HuH-7 (cell line): ENCODE measurements around the gene PNKP.

Experiments
- DNase-seq: peaks from one replicate; pipeline ENCODE4 v3.0.0; 2011; ENCODE audit warnings: low spot score

Gene PNKP

DNA sequence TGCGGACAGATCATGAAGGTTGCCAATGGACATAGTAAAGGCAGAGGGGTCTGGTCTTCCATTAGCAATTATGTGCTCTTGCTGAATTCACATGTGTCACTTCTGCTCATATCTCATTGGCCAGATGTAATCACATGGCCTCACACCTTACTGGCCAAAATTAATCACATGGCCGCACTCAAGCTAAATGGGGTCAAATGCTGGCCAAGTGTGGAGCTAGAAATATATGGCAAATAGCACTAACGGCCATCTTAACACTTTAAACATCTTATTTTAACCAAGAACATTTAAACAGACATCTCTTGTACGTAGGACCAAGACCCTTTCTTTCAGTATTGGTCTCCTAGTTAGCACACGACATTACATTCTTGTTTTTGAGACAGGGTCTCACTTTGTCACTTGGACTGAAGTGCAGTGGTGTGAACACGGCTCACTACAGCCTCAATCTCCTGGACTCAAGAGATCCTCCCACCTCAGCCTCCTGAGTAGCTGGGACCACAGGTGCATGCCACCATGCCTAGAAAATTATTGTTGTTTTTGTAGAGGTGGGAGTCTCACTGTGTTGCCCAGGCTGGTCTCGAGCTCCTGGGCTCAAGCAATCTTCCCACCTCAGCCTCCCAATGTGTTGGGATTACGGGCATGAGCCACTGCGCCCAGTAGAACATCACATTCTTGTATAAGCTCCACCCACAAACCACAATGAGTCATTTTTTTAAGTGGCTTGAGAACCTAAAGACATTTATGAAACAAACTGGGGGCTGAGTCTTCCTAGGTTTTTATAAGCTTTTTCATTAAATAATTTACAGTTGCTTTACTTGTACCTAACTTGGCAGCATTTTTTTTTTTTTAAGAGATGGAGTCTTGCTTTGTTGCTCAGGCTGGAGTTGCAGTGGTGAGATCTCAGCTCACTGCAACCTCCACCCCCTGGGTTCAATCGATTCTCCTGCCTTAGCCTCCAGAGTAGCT is 19.4 kb downstream of the PNKP start:
- DNase-seq, result no peak

DNA sequence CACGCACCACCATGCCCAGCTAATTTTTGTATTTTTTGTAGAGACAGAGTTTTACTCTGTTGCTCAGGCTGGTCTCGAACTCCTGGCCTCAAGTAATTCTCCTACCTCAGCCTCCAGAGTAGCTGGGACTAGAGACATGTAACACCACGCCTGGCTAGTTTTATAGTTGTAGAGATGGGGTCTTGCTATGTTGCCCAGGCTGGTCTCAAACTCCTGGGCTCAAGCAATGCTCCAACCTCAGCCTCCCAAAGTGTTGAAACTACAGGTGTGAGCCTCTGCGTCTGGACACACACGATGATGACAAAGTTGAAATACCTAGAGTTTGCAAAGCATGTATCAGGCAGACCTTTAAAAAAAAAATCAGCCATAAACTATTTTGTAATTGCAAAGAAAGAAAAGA is 21.0 kb downstream of the PNKP start:
- DNase-seq, result no peak

DNA sequence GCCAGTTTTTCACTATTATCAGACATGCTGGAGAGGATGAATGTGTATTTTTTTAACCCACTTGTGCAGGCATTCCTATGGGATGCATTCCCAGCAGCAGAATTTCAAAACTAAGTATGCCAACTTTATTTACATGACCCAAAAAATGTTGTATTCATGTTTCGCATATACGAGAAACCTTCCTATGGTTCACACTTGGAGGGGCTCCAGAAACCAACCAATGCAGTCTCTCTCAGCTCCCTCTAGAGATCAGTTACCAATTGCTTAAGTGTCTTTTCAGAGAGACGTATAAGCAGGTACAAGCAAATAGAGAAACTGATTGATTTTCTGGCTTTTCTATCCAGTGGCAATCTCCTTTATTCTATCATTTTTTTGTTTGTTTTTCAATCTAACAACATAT is 22.0 kb downstream of the PNKP start:
- DNase-seq, result no peak

- DNase-seq, result peak; percentile 38
These were observed 23.0 kb downstream of the PNKP start for GRCh38 chr19:49844138-49845095.

- DNase-seq, result no peak
These were observed 24.1 kb downstream of the PNKP start for GRCh38 chr19:49843265-49843664.

- DNase-seq, result no peak
These were observed 26.6 kb downstream of the PNKP start for GRCh38 chr19:49840736-49841249.

DNA sequence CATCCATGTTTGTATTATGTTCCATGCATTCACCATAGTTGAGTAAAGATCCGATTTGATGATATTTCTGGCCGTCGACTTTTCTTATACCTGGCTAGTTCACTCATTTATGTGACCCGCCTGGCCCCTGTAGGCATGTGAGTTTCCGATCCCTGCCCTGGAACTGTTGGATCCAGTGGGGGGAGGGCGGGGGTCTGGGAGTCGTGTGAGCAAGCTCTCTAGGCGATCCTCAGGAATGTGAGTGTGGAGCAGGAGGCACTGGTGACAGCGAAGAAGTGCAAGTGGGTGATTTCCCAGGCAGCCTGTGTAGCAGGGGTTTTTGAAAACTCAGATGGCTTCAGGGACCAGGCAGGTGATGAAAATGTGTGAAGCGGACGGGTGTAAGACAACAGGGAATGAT is 27.1 kb downstream of the PNKP start:
- DNase-seq, result no peak

GRCh38 chr19:49839713-49840112 is 27.7 kb downstream of the PNKP start:
- no peak for DNase-seq

GRCh38 chr19:49838885-49839588 is 28.3 kb downstream of the PNKP start:
- no peak for DNase-seq

DNA sequence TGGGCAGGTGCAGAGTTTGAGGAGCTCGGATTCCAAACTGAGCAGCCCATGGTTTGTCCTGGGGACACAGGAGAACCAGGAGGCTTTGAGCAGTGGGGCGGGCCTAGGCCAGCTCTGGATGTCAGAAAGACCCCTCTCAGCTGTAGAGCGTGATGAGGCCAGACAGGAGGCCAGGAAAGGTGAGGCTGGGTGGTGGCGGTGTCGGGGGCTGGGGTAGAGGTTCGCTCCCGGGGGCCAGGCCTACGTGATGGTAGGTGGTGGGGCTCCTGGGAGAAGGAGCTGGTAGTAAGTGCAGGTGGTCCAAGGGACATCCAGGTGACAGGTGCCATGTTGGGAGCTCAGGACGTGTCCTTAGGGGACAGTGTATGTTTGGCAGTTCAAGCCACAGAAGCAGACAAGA is 30.0 kb downstream of the PNKP start:
- DNase-seq, result no peak

DNA sequence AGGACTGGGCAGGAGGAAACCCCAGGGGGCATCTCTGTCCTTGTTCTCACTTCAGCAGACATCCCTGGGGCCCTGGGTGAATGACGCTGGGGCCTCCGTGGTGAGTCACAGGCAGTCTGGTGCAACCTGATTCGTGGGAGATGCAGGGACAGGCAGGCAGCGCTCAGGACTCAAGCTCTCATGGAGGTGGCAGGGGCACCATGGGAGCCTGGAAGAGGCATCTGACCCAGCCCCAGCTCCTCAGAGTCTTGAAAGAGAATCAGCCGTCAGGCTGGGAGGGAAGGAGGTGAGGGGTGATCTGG is 30.4 kb downstream of the PNKP start:
- no peak for DNase-seq

- DNase-seq, result no peak
These were observed 31.0 kb downstream of the PNKP start for GRCh38 chr19:49836176-49837008.

DNA sequence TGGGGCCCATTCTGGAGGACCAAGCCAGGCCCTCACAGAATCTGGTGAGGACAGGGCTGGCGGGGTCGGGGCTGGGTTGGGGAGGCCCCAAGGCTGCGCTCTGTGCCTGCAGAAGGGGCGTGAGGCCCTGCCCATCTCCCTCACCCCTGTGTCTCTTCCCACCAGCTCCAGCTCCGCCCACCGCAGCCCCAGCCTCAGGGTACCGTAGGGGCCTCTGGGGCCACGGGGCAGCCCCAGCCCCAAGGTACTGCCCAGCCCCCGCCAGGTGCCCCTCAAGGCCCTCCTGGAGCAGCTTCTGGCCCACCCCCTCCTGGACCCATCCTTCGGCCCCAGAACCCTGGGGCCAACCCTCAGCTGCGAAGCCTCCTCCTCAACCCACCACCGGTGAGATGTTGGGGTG is 31.8 kb downstream of the PNKP start:
- no peak for DNase-seq

- no peak for DNase-seq
These were observed 33.8 kb downstream of the PNKP start for GRCh38 chr19:49833599-49833998.

DNA sequence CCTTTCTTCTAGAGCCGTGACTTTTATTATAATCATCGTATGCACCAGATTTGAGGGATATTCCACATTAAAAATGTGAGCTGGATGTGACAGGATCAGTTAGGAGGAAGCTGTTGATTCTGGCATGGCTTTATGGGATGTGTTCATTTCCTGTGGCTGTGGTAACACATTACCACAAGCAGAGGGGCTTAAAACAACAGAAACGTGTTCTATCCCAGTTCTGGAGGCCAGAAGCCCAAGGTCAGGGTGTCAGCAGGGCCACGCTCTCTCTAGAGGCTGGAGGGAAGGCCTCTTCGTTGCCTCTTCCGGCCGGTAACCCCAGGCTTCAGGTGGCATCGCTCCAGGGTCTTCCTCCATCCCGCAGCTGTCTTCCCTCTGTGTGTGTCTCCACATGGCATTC is 34.8 kb downstream of the PNKP start:
- DNase-seq, result no peak

DNA sequence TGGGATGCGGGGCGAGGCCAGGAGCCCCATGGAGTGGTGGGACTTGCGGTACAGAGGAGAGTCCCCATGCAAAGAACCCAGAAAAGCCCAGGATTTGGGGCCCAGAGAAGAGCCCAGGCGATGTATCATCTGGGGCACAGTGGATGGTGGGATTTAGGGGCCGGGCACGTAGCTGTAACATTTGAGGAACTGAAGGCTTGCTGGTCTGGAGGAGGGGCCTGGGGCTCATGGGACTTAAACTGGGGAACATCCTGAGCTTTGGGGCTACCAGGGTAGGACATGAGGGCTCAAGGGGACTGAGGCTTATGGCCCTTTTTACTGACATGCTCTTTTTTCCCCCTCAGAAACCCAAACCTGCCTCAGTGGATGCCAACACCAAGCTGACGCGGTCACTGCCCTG is 35.8 kb downstream of the PNKP start:
- no peak for DNase-seq

GRCh38 chr19:49830766-49831165 is 36.6 kb downstream of the PNKP start:
- DNase-seq, result no peak

GRCh38 chr19:49829721-49830120 is 37.7 kb downstream of the PNKP start:
- DNase-seq, result no peak

- no peak for DNase-seq
These were observed 38.2 kb downstream of the PNKP start for GRCh38 chr19:49829200-49829599.

GRCh38 chr19:49827034-49827433 is 40.3 kb downstream of the PNKP start:
- no peak for DNase-seq

DNA sequence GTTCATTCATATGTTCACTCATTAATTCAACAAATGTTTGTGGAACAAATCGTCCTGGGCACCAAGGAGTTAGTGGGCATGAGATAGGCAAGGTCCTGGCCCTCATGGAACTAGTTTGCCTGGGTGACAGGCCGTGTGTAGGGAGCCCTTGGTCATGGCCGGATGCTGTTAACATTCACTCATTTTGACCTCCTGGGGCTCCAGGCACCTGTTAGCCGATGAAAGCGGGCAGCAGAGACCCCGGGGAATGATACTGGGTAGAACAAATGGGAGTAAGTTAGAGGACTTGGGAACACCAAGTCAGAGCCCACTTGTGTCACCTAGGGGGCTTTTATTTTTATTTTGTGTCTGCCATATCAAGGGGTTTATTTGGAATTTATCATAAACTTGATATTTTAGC is 42.7 kb downstream of the PNKP start:
- no peak for DNase-seq
